Measurements from ENCODE around the gene SSBP3. TPM values are rescaled to one million over a fixed set of nuclear protein-coding genes. Genes with fewer than 3 reads are reported as not detected.

The SSBP3 gene
- total and polyA plus RNA-seq, 9 of the 15 experiments (the other 6 are each of a cell fraction or from before 2014, with no cell fraction given): 8.7 to 108 (median 33.8) TPM

DNA sequence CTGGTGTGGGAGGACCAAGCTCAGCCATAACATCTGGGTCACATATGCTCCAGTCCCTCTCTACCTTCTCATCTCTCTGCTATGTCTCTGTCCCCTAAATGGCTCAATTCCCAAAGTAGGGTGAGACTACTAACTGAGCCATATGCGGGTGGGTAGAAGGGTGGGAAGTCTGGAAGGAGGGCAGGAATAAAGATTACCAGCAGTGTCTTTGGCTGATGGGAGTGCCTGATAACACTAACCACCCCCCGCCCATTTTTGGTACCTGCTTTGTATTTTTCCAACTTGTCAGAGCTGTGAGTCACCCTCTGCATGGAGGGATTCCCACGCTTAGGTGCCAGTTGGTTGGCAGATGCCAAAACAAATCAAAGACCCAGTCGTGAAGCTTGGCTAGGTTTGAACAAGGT, 14.9 kb upstream of the SSBP3 start:
- intact Hi-C loops (cut with micrococcal nuclease): no loop called here
- no peak overlapping the region for H3K27ac ChIP-seq (ENCODE audit: extremely low read depth, low read depth, low read length)
- no peak overlapping the region; the same call in 1 of the 2 replicates for H2AFZ ChIP-seq (ENCODE audit: low read depth, low read length)
- in situ Hi-C loops (cut with MboI): no loop called here
- no TSS peak for BruUV-seq (replicated peaks)
- peaks cover 9 to 11% of the 10 kb centered on the region in 2 experiments; a peak in 4 of 5 replicates for H3K4me1 ChIP-seq (replicated peaks in 1 of 2; ENCODE audit: control insufficient read depth in 2 of 2, insufficient read depth in 2 of 2, low read length in 2 of 2)
- H3K36me3 ChIP-seq (ENCODE audit: control insufficient read depth, insufficient read depth, low read length): no peaks in the 10 kb centered on the region
- no peaks in the 10 kb centered on the region for H3K9me1 ChIP-seq (ENCODE audit: control insufficient read depth, insufficient read depth, low read length)
- 3% methylated on average over 4 of the region's 4 CpGs for WGBS (ENCODE audit: insufficient coverage, low coverage, missing lambda C conversion rate)
- H3K9me3 ChIP-seq (replicated peaks; ENCODE audit: control insufficient read depth, insufficient read depth, low read depth, low read length): no peaks in the 10 kb centered on the region
- no peak overlapping the region for H3K4me2 ChIP-seq (ENCODE audit: insufficient read depth, low read length)
- FAIRE-seq (no peak), DNase-seq (ENCODE audit: extremely low read depth in 1 of 4, low spot score in 3 of 4) (peak in 1 of 4 experiments; percentile 53), ATAC-seq (no peak)
- no peak overlapping the region for H3K4me3 ChIP-seq
- CTCF ChIA-PET (ENCODE audit: low intra/inter-chr PET ratio): no interaction called here
- H3K79me2 ChIP-seq (ENCODE audit: control insufficient read depth, insufficient read depth, low read length): no peaks in the 10 kb centered on the region
- H4K20me1 ChIP-seq (replicated peaks; ENCODE audit: control insufficient read depth, insufficient read depth, low read length): no peaks in the 10 kb centered on the region
- POLR2A ChIA-PET: interaction anchor here (1.8 kb wide), 2 partner anchors 8 to 9 kb away, joined by 8 to 14 read pairs; no protein-coding TSS in a partner anchor
- no peaks in the 10 kb centered on the region for H3K27me3 ChIP-seq (ENCODE audit: control insufficient read depth in 2 of 2, insufficient read depth in 2 of 2, low read length in 2 of 2)
- H3K9ac ChIP-seq (ENCODE audit: insufficient read depth in 1 of 2, low read depth in 2 of 2, low read length in 2 of 2): peak overlapping the region in 1 of 2 experiments; percentile 70; a peak in 1 of 4 replicates
- TF ChIP-seq, protein P1, sequence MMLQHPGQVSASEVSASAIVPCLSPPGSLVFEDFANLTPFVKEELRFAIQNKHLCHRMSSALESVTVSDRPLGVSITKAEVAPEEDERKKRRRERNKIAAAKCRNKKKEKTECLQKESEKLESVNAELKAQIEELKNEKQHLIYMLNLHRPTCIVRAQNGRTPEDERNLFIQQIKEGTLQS (IDR thresholded peaks at IDR 0.05): peak; percentile 47; the same call in 1 of the 2 replicates
- TF ChIP-seq, protein P1 (CRISPR knock-in tag; conservative IDR thresholded peaks at IDR 0.05): no peak
- TF ChIP-seq SOX6 (IDR thresholded peaks at IDR 0.05) (peak; percentile 30; the same call in 1 of the 2 replicates), CBFA2T3 (IDR thresholded peaks at IDR 0.05) (peak; percentile 25; the same call in 1 of the 2 replicates), SRSF9 (IDR thresholded peaks at IDR 0.05; ENCODE audit: borderline replicate concordance, low read depth, low read length) (no peak), ZBED1 (IDR thresholded peaks at IDR 0.05) (no peak), RBM14 (IDR thresholded peaks at IDR 0.05; ENCODE audit: borderline replicate concordance, insufficient read depth, low read depth, low read length) (no peak), BDP1 (IDR thresholded peaks at IDR 0.05; ENCODE audit: insufficient read depth, insufficient read length) (no peak), TBL1XR1 (IDR thresholded peaks at IDR 0.05; ENCODE audit: low read length in 2 of 2) (no peak), DDX20 (tag; IDR thresholded peaks at IDR 0.05; ENCODE audit: low read depth) (no peak), POLR2B (IDR thresholded peaks at IDR 0.05; ENCODE audit: low read depth, partially characterized antibody) (no peak), RBM25 (IDR thresholded peaks at IDR 0.05; ENCODE audit: low read depth, low read length, severe bottlenecking) (no peak), ZNF165 (CRISPR knock-in tag; IDR thresholded peaks at IDR 0.05; ENCODE audit: borderline replicate concordance) (no peak), MEF2A (IDR thresholded peaks at IDR 0.05; ENCODE audit: control insufficient read depth, low read depth, low read length) (no peak), ZNF57 (CRISPR knock-in tag; IDR thresholded peaks at IDR 0.05) (no peak), NFYB (IDR thresholded peaks at IDR 0.05; ENCODE audit: extremely low read depth, insufficient read length) (no peak), RB1 (IDR thresholded peaks at IDR 0.05; ENCODE audit: low read depth) (no peak)
- TF ChIP-seq, protein P2, sequence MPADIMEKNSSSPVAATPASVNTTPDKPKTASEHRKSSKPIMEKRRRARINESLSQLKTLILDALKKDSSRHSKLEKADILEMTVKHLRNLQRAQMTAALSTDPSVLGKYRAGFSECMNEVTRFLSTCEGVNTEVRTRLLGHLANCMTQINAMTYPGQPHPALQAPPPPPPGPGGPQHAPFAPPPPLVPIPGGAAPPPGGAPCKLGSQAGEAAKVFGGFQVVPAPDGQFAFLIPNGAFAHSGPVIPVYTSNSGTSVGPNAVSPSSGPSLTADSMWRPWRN (IDR thresholded peaks at IDR 0.05; ENCODE audit: low read depth): no peak
- TF ChIP-seq, protein P3, sequence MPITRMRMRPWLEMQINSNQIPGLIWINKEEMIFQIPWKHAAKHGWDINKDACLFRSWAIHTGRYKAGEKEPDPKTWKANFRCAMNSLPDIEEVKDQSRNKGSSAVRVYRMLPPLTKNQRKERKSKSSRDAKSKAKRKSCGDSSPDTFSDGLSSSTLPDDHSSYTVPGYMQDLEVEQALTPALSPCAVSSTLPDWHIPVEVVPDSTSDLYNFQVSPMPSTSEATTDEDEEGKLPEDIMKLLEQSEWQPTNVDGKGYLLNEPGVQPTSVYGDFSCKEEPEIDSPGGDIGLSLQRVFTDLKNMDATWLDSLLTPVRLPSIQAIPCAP (CRISPR knock-in tag; IDR thresholded peaks at IDR 0.05; ENCODE audit: borderline replicate concordance): no peak
- TF ChIP-seq, protein P4, sequence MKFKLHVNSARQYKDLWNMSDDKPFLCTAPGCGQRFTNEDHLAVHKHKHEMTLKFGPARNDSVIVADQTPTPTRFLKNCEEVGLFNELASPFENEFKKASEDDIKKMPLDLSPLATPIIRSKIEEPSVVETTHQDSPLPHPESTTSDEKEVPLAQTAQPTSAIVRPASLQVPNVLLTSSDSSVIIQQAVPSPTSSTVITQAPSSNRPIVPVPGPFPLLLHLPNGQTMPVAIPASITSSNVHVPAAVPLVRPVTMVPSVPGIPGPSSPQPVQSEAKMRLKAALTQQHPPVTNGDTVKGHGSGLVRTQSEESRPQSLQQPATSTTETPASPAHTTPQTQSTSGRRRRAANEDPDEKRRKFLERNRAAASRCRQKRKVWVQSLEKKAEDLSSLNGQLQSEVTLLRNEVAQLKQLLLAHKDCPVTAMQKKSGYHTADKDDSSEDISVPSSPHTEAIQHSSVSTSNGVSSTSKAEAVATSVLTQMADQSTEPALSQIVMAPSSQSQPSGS (CRISPR knock-in tag; IDR thresholded peaks at IDR 0.05): no peak
